ENCODE results near the gene TP53BP2. TPM values are rescaled to one million over a fixed set of nuclear protein-coding genes. Genes with fewer than 3 reads are reported as not detected.

Gene TP53BP2
- total RNA-seq, 1 donor = 31.8 TPM

DNA sequence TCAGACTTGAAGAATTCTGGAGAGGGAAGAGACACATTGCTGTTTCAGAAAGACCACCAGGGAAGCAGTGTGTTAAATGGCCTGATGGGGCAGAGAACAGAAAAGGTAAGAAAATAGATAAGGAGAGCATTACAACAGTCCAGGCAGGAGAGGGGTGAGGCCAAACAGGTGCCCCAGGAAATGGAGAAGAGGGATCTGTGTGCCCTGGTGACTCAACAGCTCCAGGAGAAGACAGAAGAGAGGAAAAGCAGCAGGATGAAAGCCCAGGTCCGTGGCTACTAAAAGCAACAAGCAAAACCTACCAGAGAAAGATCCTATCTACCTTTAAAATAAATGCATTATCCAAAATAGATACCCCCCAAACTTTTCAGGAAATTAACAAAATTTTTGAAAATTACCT lies 9.2 kb downstream of the TP53BP2 start:
- H3K27me3 ChIP-seq (ENCODE audit: insufficient read depth, low read length) = no peaks in the 10 kb centered on the region
- TF ChIP-seq, protein P1, sequence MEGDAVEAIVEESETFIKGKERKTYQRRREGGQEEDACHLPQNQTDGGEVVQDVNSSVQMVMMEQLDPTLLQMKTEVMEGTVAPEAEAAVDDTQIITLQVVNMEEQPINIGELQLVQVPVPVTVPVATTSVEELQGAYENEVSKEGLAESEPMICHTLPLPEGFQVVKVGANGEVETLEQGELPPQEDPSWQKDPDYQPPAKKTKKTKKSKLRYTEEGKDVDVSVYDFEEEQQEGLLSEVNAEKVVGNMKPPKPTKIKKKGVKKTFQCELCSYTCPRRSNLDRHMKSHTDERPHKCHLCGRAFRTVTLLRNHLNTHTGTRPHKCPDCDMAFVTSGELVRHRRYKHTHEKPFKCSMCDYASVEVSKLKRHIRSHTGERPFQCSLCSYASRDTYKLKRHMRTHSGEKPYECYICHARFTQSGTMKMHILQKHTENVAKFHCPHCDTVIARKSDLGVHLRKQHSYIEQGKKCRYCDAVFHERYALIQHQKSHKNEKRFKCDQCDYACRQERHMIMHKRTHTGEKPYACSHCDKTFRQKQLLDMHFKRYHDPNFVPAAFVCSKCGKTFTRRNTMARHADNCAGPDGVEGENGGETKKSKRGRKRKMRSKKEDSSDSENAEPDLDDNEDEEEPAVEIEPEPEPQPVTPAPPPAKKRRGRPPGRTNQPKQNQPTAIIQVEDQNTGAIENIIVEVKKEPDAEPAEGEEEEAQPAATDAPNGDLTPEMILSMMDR (IDR thresholded peaks at IDR 0.05; ENCODE audit: extremely low read depth, low read depth, low read length) = no peak
- H2AFZ ChIP-seq (ENCODE audit: low read length) = no peak overlapping the region
- H3K36me3 ChIP-seq (ENCODE audit: insufficient read depth, low read length) = no peaks in the 10 kb centered on the region
- no peaks in the 10 kb centered on the region for H3K9me3 ChIP-seq (ENCODE audit: low read depth, low read length)
- DNase-seq (ENCODE audit: insufficient read length, low spot score, missing footprints) = no peak
- peaks cover 87% of the 10 kb centered on the region for H3K79me2 ChIP-seq (ENCODE audit: insufficient read depth, low read length)
- no peak overlapping the region for H3K4me2 ChIP-seq (ENCODE audit: insufficient read depth, low read length)
- peaks cover 44% of the 10 kb centered on the region for H3K4me1 ChIP-seq (ENCODE audit: insufficient read depth, low read length)
- H4K20me1 ChIP-seq (ENCODE audit: insufficient read depth, low read length) = peaks cover 40% of the 10 kb centered on the region
- H3K4me3 ChIP-seq (ENCODE audit: insufficient read depth, low read length) = no peak overlapping the region
- H3K27ac ChIP-seq (ENCODE audit: low read depth, low read length) = no peak overlapping the region

DNA sequence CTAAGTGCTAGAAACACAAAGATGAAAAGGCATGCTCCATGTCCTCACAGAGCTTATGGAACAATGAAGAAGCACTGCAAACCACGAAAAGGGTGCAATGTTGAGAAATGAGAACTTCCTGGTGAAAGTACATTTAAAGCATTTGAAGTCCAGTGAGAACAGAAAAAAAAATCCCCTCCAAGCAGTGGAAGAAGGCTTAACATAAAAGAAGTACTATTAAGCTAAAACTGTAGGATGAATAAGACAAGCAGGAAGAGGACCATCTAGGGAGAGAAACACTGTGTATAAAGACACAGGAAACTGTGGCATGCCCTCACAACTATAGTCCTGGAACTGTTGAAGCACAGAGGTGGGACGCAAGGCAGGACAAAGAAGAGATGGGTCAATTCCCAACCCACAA lies 10.0 kb downstream of the TP53BP2 start:
- peak overlapping the region; percentile 79 for H3K4me2 ChIP-seq (ENCODE audit: insufficient read depth, low read length)
- no peak overlapping the region for H2AFZ ChIP-seq (ENCODE audit: low read length)
- H3K4me1 ChIP-seq (ENCODE audit: insufficient read depth, low read length) = peaks cover 41% of the 10 kb centered on the region
- peaks cover 82% of the 10 kb centered on the region for H3K79me2 ChIP-seq (ENCODE audit: insufficient read depth, low read length)
- peak overlapping the region; percentile 89 for H3K27ac ChIP-seq (ENCODE audit: low read depth, low read length)
- no peaks in the 10 kb centered on the region for H3K27me3 ChIP-seq (ENCODE audit: insufficient read depth, low read length)
- H3K9me3 ChIP-seq (ENCODE audit: low read depth, low read length) = no peaks in the 10 kb centered on the region
- H3K4me3 ChIP-seq (ENCODE audit: insufficient read depth, low read length) = no peak overlapping the region
- no peaks in the 10 kb centered on the region for H3K36me3 ChIP-seq (ENCODE audit: insufficient read depth, low read length)
- H4K20me1 ChIP-seq (ENCODE audit: insufficient read depth, low read length) = peaks cover 37% of the 10 kb centered on the region
- TF ChIP-seq, protein P1 (IDR thresholded peaks at IDR 0.05; ENCODE audit: extremely low read depth, low read depth, low read length) = no peak
- peak; percentile 47 for DNase-seq (ENCODE audit: insufficient read length, low spot score, missing footprints)

DNA sequence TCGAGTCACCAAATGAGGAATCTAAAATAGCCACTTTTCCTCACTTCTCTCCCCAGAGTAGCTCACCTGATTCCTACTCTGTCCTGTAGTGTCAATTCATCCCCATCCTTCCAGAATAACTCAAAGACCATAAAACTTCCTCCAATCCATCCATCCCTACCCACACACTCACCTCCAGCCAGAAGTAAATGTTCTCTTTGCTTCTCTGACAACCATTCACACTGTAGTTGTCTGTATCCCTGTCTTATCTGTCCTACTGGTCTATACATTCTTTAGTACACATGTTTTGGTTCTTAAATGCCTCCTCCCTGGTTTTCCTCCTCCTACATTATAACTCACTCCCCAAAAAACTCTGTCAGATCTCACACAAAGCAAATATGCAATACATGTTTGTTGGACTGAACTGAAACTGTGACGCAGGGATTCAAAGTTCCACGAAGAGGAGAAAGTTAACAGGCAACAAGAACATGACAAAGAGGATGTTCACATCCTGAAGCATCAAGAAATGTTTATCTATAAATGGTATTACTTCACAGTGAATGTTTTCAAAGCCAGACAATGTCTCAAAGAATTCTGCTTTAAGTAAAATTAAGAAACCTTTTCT lies 11.0 kb downstream of the TP53BP2 start:
- H2AFZ ChIP-seq (ENCODE audit: low read length) = no peak overlapping the region
- H3K9me3 ChIP-seq (ENCODE audit: low read depth, low read length) = no peaks in the 10 kb centered on the region
- peak overlapping the region; percentile 44 for H3K4me3 ChIP-seq (ENCODE audit: insufficient read depth, low read length)
- TF ChIP-seq, protein P1 (IDR thresholded peaks at IDR 0.05; ENCODE audit: extremely low read depth, low read depth, low read length) = no peak
- H4K20me1 ChIP-seq (ENCODE audit: insufficient read depth, low read length) = peaks cover 30% of the 10 kb centered on the region
- DNase-seq (ENCODE audit: insufficient read length, low spot score, missing footprints) = peak; percentile 88
- peak overlapping the region; percentile 89 for H3K27ac ChIP-seq (ENCODE audit: low read depth, low read length)
- H3K4me2 ChIP-seq (ENCODE audit: insufficient read depth, low read length) = peak overlapping the region; percentile 79
- peaks cover 82% of the 10 kb centered on the region for H3K79me2 ChIP-seq (ENCODE audit: insufficient read depth, low read length)
- no peaks in the 10 kb centered on the region for H3K27me3 ChIP-seq (ENCODE audit: insufficient read depth, low read length)
- no peaks in the 10 kb centered on the region for H3K36me3 ChIP-seq (ENCODE audit: insufficient read depth, low read length)
- peaks cover 41% of the 10 kb centered on the region for H3K4me1 ChIP-seq (ENCODE audit: insufficient read depth, low read length)

DNA sequence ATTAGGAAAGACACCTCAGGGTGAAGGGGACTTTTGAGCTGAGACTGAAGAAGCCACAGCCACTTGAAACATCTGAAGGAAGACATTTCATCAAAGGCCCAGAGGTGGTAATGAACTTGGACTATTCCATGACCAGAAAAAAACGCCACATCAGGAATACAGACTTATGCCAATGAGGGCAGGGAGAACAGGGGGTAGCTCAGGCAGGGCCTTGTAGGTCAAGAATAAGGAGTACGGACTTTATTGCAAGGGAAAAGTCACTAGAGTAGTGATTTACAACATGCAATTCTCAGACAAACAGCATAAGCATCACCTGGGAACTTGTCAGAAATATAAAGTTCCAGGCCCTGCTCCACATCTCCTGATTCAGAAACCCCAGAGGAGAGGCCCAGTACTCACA lies 11.8 kb downstream of the TP53BP2 start:
- no peak for DNase-seq (ENCODE audit: insufficient read length, low spot score, missing footprints)
- Histone ChIP-seq H3K4me1 (ENCODE audit: insufficient read depth, low read length) (peaks cover 41% of the 10 kb centered on the region), H3K79me2 (ENCODE audit: insufficient read depth, low read length) (peaks cover 82% of the 10 kb centered on the region), H3K36me3 (ENCODE audit: insufficient read depth, low read length) (no peaks in the 10 kb centered on the region), H3K27me3 (ENCODE audit: insufficient read depth, low read length) (no peaks in the 10 kb centered on the region), H3K4me3 (ENCODE audit: insufficient read depth, low read length) (no peak overlapping the region), H4K20me1 (ENCODE audit: insufficient read depth, low read length) (peaks cover 27% of the 10 kb centered on the region), H3K27ac (ENCODE audit: low read depth, low read length) (peak overlapping the region; percentile 89), H3K9me3 (ENCODE audit: low read depth, low read length) (no peaks in the 10 kb centered on the region), H3K4me2 (ENCODE audit: insufficient read depth, low read length) (no peak overlapping the region), H2AFZ (ENCODE audit: low read length) (no peak overlapping the region)
- TF ChIP-seq, protein P1 (IDR thresholded peaks at IDR 0.05; ENCODE audit: extremely low read depth, low read depth, low read length) = no peak
